ENCODE measurements around the gene ADAT2. TPM values are rescaled to one million over a fixed set of nuclear protein-coding genes. Genes with fewer than 3 reads are reported as not detected.

Gene ADAT2
- total and polyA plus RNA-seq, 2 experiments from 2014 or later = 3.1 to 3.4 TPM

DNA sequence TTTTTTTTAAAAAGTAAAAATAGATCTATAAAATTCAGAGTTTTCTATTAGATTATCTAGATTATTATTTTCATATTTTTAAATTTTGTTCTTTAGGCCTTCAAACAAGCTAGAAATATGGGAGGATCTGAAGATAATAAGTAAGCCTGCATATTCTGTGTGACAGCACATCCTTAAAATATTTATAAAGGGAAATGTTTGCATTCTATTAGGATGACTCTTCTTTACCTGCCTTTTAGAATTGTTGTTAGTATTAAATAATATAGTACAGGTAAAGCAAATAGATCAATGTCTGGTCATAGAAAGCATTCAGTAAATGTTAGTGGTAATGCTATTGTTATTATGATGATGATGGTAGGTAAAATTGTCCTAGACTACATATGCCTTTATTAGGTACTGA, 17.5 kb upstream of the ADAT2 start:
- Histone ChIP-seq H2AFZ (no peak overlapping the region), H3K27me3 (no peaks in the 10 kb centered on the region), H3K4me1 (ENCODE audit: insufficient read depth) (no peaks in the 10 kb centered on the region), H3K9me3 (ENCODE audit: low read depth) (no peaks in the 10 kb centered on the region), H3K9me2 (replicated peaks; ENCODE audit: insufficient read depth) (no peaks in the 10 kb centered on the region), H3K4me3 (no peak overlapping the region), H3K79me2 (no peaks in the 10 kb centered on the region), H3K36me3 (replicated peaks; ENCODE audit: insufficient read depth, low read depth) (no peaks in the 10 kb centered on the region), H3K4me2 (no peak overlapping the region), H3K27ac (no peak overlapping the region), H4K20me1 (ENCODE audit: insufficient read depth, poor library complexity, severe bottlenecking) (no peaks in the 10 kb centered on the region)
- TF ChIP-seq EZH2phosphoT487 (IDR thresholded peaks at IDR 0.05; ENCODE audit: low read depth, severe bottlenecking, unreplicated experiment) = no peak
- TF ChIP-seq, protein P1, sequence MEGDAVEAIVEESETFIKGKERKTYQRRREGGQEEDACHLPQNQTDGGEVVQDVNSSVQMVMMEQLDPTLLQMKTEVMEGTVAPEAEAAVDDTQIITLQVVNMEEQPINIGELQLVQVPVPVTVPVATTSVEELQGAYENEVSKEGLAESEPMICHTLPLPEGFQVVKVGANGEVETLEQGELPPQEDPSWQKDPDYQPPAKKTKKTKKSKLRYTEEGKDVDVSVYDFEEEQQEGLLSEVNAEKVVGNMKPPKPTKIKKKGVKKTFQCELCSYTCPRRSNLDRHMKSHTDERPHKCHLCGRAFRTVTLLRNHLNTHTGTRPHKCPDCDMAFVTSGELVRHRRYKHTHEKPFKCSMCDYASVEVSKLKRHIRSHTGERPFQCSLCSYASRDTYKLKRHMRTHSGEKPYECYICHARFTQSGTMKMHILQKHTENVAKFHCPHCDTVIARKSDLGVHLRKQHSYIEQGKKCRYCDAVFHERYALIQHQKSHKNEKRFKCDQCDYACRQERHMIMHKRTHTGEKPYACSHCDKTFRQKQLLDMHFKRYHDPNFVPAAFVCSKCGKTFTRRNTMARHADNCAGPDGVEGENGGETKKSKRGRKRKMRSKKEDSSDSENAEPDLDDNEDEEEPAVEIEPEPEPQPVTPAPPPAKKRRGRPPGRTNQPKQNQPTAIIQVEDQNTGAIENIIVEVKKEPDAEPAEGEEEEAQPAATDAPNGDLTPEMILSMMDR (IDR thresholded peaks at IDR 0.05; ENCODE audit: poor library complexity) = no peak
- no peak for TF ChIP-seq EZH2 (IDR thresholded peaks at IDR 0.05; ENCODE audit: borderline replicate concordance)
- no peak for DNase-seq (ENCODE audit: low spot score)

GRCh38 chr6:143465546-143465945, 15.1 kb upstream of the ADAT2 start:
- Histone ChIP-seq H2AFZ (no peak overlapping the region), H3K27ac (no peak overlapping the region), H3K4me3 (no peak overlapping the region), H3K36me3 (replicated peaks; ENCODE audit: insufficient read depth, low read depth) (no peaks in the 10 kb centered on the region), H3K4me2 (no peak overlapping the region), H3K9me3 (ENCODE audit: low read depth) (no peaks in the 10 kb centered on the region), H3K9me2 (replicated peaks; ENCODE audit: insufficient read depth) (no peaks in the 10 kb centered on the region), H3K4me1 (ENCODE audit: insufficient read depth) (no peaks in the 10 kb centered on the region), H3K79me2 (no peaks in the 10 kb centered on the region), H4K20me1 (ENCODE audit: insufficient read depth, poor library complexity, severe bottlenecking) (no peaks in the 10 kb centered on the region), H3K27me3 (no peaks in the 10 kb centered on the region)
- DNase-seq (ENCODE audit: low spot score) = no peak
- TF ChIP-seq EZH2phosphoT487 (IDR thresholded peaks at IDR 0.05; ENCODE audit: low read depth, severe bottlenecking, unreplicated experiment) = no peak
- TF ChIP-seq EZH2 (IDR thresholded peaks at IDR 0.05; ENCODE audit: borderline replicate concordance) = no peak
- TF ChIP-seq, protein P1 (IDR thresholded peaks at IDR 0.05; ENCODE audit: poor library complexity) = no peak
- WGBS (ENCODE audit: low lambda C conversion rate, missing lambda C conversion rate) = 98% methylated on average over 2 of the region's 2 CpGs

DNA sequence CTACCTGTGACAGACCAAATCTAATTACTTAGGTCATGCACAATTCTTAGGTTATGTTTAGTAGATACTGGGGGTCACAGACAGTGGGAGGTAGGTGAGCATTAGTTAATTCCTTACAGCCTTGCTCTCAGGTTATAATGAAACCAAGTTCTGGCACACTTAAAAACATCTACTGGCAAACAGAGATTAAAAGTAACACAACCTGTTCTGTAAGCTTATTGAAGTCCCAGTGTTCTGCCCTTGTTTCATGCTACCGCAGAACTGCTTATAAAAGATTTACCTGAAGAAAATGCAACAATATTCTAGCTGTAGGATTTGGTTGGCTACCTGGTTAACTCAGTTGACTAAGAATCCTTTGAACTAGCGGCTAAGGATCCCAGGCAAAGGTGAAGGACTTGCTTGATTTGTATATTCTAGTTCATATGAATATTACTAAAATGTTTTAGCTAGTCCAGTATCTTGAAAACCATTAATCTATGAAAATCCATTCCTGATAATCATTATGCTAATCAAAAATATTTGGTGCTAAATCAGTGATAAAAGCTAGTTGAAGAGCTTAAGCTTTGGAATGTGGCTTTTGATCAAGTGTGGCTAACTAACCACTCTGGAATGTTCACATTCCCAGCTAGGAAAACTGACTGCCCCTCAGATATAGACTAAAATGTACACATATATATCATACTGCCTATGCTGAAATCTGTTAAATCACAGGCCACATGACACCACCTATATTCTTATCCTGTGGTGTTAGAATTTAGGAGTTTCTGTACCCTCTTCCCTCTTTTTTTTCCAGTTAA, 7.3 kb upstream of the ADAT2 start:
- Histone ChIP-seq H3K9me2 (replicated peaks; ENCODE audit: insufficient read depth) (no peaks in the 10 kb centered on the region), H3K27me3 (no peaks in the 10 kb centered on the region), H3K27ac (peak overlapping the region; percentile 6), H3K36me3 (replicated peaks; ENCODE audit: insufficient read depth, low read depth) (no peaks in the 10 kb centered on the region), H3K4me2 (peak overlapping the region; percentile 58), H4K20me1 (ENCODE audit: insufficient read depth, poor library complexity, severe bottlenecking) (no peaks in the 10 kb centered on the region), H3K4me1 (ENCODE audit: insufficient read depth) (no peaks in the 10 kb centered on the region), H3K4me3 (no peak overlapping the region), H3K79me2 (peaks cover 20% of the 10 kb centered on the region), H2AFZ (no peak overlapping the region), H3K9me3 (ENCODE audit: low read depth) (no peaks in the 10 kb centered on the region)
- DNase-seq (ENCODE audit: low spot score) = no peak
- WGBS (ENCODE audit: low lambda C conversion rate, missing lambda C conversion rate) = 52% methylated on average over 2 of the region's 2 CpGs
- TF ChIP-seq EZH2phosphoT487 (IDR thresholded peaks at IDR 0.05; ENCODE audit: low read depth, severe bottlenecking, unreplicated experiment) = no peak
- TF ChIP-seq, protein P1 (IDR thresholded peaks at IDR 0.05; ENCODE audit: poor library complexity) = no peak
- TF ChIP-seq EZH2 (IDR thresholded peaks at IDR 0.05; ENCODE audit: borderline replicate concordance) = no peak
